Measurements from ENCODE around the gene PRPF6.
A peak's percentile ranks its signal among the peaks of the same experiment; 100 is the strongest.

Gene PRPF6

GRCh38 chr20:64035066-64035932 lies 54.4 kb downstream of the PRPF6 start:
- Histone ChIP-seq H3K36me3 (ENCODE audit: control insufficient read depth, low read length) (peaks cover 42% of the 10 kb centered on the region), H3K4me2 (ENCODE audit: low read length) (no peak overlapping the region), H3K27me3 (ENCODE audit: control insufficient read depth, low read length) (no peaks in the 10 kb centered on the region), H3K27ac (ENCODE audit: low read depth, low read length) (no peak overlapping the region), H3K9me2 (replicated peaks; ENCODE audit: control insufficient read depth, low read length) (no peaks in the 10 kb centered on the region), H4K20me1 (ENCODE audit: control insufficient read depth, insufficient read depth, low read depth, low read length) (no peaks in the 10 kb centered on the region), H3K4me1 (ENCODE audit: control insufficient read depth, low read length) (peaks cover 54% of the 10 kb centered on the region), H3F3A (ENCODE audit: control insufficient read depth, insufficient read depth) (peaks cover 15% of the 10 kb centered on the region; the same call in 1 of the 2 replicates), H3K9me3 (ENCODE audit: control insufficient read depth, insufficient read depth, low read length) (no peaks in the 10 kb centered on the region), H3K4me3 (ENCODE audit: low read length) (no peak overlapping the region), H3K79me2 (ENCODE audit: control insufficient read depth, low read length) (no peaks in the 10 kb centered on the region)
- TF ChIP-seq CTCF (IDR thresholded peaks at IDR 0.05; ENCODE audit: low read depth, low read length, poor library complexity, severe bottlenecking) (no peak), EZH2phosphoT487 (IDR thresholded peaks at IDR 0.05; ENCODE audit: borderline replicate concordance, low read length) (no peak)

- Histone ChIP-seq H3K4me3 (ENCODE audit: low read length) (peak within 1 kb of the TSS; percentile 74; the same call in 1 of the 2 replicates), H3K4me1 (ENCODE audit: control insufficient read depth, low read length) (peaks cover 61% of the 10 kb centered on the region), H3F3A (ENCODE audit: control insufficient read depth, insufficient read depth) (peaks cover 15% of the 10 kb centered on the region; the same call in 1 of the 2 replicates), H3K27me3 (ENCODE audit: control insufficient read depth, low read length) (no peaks in the 10 kb centered on the region), H4K20me1 (ENCODE audit: control insufficient read depth, insufficient read depth, low read depth, low read length) (no peaks in the 10 kb centered on the region), H3K27ac (ENCODE audit: low read depth, low read length) (peak within 1 kb of the TSS; percentile 70), H3K9me3 (ENCODE audit: control insufficient read depth, insufficient read depth, low read length) (no peaks in the 10 kb centered on the region), H3K9me2 (replicated peaks; ENCODE audit: control insufficient read depth, low read length) (no peaks in the 10 kb centered on the region), H3K36me3 (ENCODE audit: control insufficient read depth, low read length) (peaks cover 36% of the 10 kb centered on the region), H3K4me2 (ENCODE audit: low read length) (peak within 1 kb of the TSS; percentile 84), H3K79me2 (ENCODE audit: control insufficient read depth, low read length) (no peaks in the 10 kb centered on the region)
- no peak for TF ChIP-seq EZH2phosphoT487 (IDR thresholded peaks at IDR 0.05; ENCODE audit: borderline replicate concordance, low read length)
- no peak for TF ChIP-seq CTCF (IDR thresholded peaks at IDR 0.05; ENCODE audit: low read depth, low read length, poor library complexity, severe bottlenecking)
These were observed 55.0 kb downstream of the PRPF6 start, which contains the start of gene C20orf204 for GRCh38 chr20:64035933-64036345. C20orf204 (plus strand) TSS chr20:64036182; CDS start chr20:64036324, 142 bp downstream.

GRCh38 chr20:64036346-64037198 lies 55.6 kb downstream of the PRPF6 start:
- no peaks in the 10 kb centered on the region for H3K27me3 ChIP-seq (ENCODE audit: control insufficient read depth, low read length)
- no peaks in the 10 kb centered on the region for H4K20me1 ChIP-seq (ENCODE audit: control insufficient read depth, insufficient read depth, low read depth, low read length)
- H3K36me3 ChIP-seq (ENCODE audit: control insufficient read depth, low read length): peaks cover 32% of the 10 kb centered on the region
- H3K27ac ChIP-seq (ENCODE audit: low read depth, low read length): peak overlapping the region; percentile 70
- no peaks in the 10 kb centered on the region for H3K9me3 ChIP-seq (ENCODE audit: control insufficient read depth, insufficient read depth, low read length)
- peak overlapping the region; percentile 74; the same call in 1 of the 2 replicates for H3K4me3 ChIP-seq (ENCODE audit: low read length)
- H3F3A ChIP-seq (ENCODE audit: control insufficient read depth, insufficient read depth): peaks cover 15% of the 10 kb centered on the region; the same call in 1 of the 2 replicates
- no peaks in the 10 kb centered on the region for H3K9me2 ChIP-seq (replicated peaks; ENCODE audit: control insufficient read depth, low read length)
- no peaks in the 10 kb centered on the region for H3K79me2 ChIP-seq (ENCODE audit: control insufficient read depth, low read length)
- no peak for TF ChIP-seq CTCF (IDR thresholded peaks at IDR 0.05; ENCODE audit: low read depth, low read length, poor library complexity, severe bottlenecking)
- no peak for TF ChIP-seq EZH2phosphoT487 (IDR thresholded peaks at IDR 0.05; ENCODE audit: borderline replicate concordance, low read length)
- H3K4me2 ChIP-seq (ENCODE audit: low read length): peak overlapping the region; percentile 84
- H3K4me1 ChIP-seq (ENCODE audit: control insufficient read depth, low read length): peaks cover 67% of the 10 kb centered on the region
